MM.1S (cell line): ENCODE measurements around the gene SOX10.

Experiments
- DNase-seq: peaks from one replicate; pipeline ENCODE4 v3.0.0-alpha.2; 2015
- H2AFZ ChIP-seq: fragments of 300-600 bp; sonication (generic); 2 replicates; pipeline ENCODE4 v1.6.0; 2016; ENCODE audit warnings: antibody characterized with exemption, low read length
- H3F3A ChIP-seq: fragments of 300-600 bp; sonication (generic); 2 replicates; pipeline ENCODE4 v1.6.1; 2016; ENCODE audit warnings: mild to moderate bottlenecking, antibody characterized with exemption, low read length, moderate library complexity, mixed read lengths; ENCODE audit not compliant: insufficient read depth
- H3K27ac ChIP-seq: fragments of 300-600 bp; sonication (generic); 2 replicates; pipeline ENCODE4 v1.5.1; 2016; ENCODE audit warnings: mild to moderate bottlenecking, low read length
- H3K27me3 ChIP-seq: fragments of 300-600 bp; sonication (generic); replicated peaks from 2 replicates; pipeline ENCODE4 v1.6.0; 2016; ENCODE audit warnings: low read length; ENCODE audit not compliant: insufficient read depth
- H3K36me3 ChIP-seq: fragments of 300-600 bp; sonication (generic); replicated peaks from 2 replicates; pipeline ENCODE4 v1.6.1; 2016; ENCODE audit warnings: mild to moderate bottlenecking, low read length, mixed read lengths; ENCODE audit not compliant: insufficient read depth
- H3K4me1 ChIP-seq: fragments of 300-600 bp; sonication (generic); 2 replicates; pipeline ENCODE4 v1.6.1; 2016; ENCODE audit warnings: low read length, mixed read lengths
- H3K4me2 ChIP-seq: fragments of 300-600 bp; sonication (generic); 2 replicates; pipeline ENCODE4 v1.6.0; 2016; ENCODE audit warnings: low read depth, low read length
- H3K4me3 ChIP-seq: fragments of 300-600 bp; sonication (generic); 2 replicates; pipeline ENCODE4 v1.5.1; 2016; ENCODE audit warnings: low read length, mixed read lengths
- H3K79me2 ChIP-seq: fragments of 300-600 bp; sonication (generic); 2 replicates; pipeline ENCODE4 v1.6.1; 2016; ENCODE audit warnings: mixed run types, low read length, mixed read lengths
- H3K9ac ChIP-seq: fragments of 300-600 bp; sonication (generic); 2 replicates; pipeline ENCODE4 v1.6.1; 2016; ENCODE audit warnings: low read length, mixed read lengths
- H3K9me2 ChIP-seq: fragments of 300-600 bp; sonication (generic); replicated peaks from 2 replicates; pipeline ENCODE4 v1.6.1; 2016; ENCODE audit warnings: mild to moderate bottlenecking, low read length, mixed read lengths; ENCODE audit not compliant: insufficient read depth
- H3K9me3 ChIP-seq: fragments of 300-600 bp; sonication (generic); replicated peaks from 2 replicates; pipeline ENCODE4 v1.6.1; 2016; ENCODE audit warnings: mild to moderate bottlenecking, low read length, mixed read lengths; ENCODE audit not compliant: insufficient read depth
- H4K20me1 ChIP-seq: fragments of 300-600 bp; sonication (generic); 2 replicates; pipeline ENCODE4 v1.6.1; 2016; ENCODE audit warnings: mild to moderate bottlenecking, low read length, moderate library complexity, mixed read lengths; ENCODE audit not compliant: insufficient read depth
- CTCF ChIP-seq: fragments of 300-600 bp; sonication (generic); IDR thresholded peaks from 2 replicates; pipeline ENCODE4 v1.5.1; 2016; ENCODE audit warnings: antibody characterized with exemption, low read length, mixed read lengths
- EZH2 ChIP-seq: fragments of 300-600 bp; sonication (generic); optimal IDR thresholded peaks from 2 replicates; pipeline ENCODE3; 2017; ENCODE audit warnings: low read depth, mild to moderate bottlenecking, antibody characterized with exemption, low read length, mixed read lengths
- EZH2phosphoT487 ChIP-seq: fragments of 300-600 bp; sonication (generic); IDR thresholded peaks from 2 replicates; pipeline ENCODE4 v1.6.1; 2018; ENCODE audit warnings: antibody characterized with exemption, low read length

The SOX10 gene

GRCh38 chr22:37983860-37984791 is at the start of gene SOX10:
TSS of gene SOX10 (minus strand) at chr22:37984555. CDS start at chr22:37983784, 771 bp downstream.
- Histone ChIP-seq H2AFZ (no peak within 1 kb of the TSS), H3K9ac (no peak within 1 kb of the TSS), H3K9me3 (no peaks in the 10 kb centered on the region), H4K20me1 (no peaks in the 10 kb centered on the region), H3K36me3 (no peaks in the 10 kb centered on the region), H3K9me2 (no peaks in the 10 kb centered on the region), H3K4me1 (no peaks in the 10 kb centered on the region), H3K4me2 (no peak within 1 kb of the TSS), H3K79me2 (no peaks in the 10 kb centered on the region), H3K27ac (no peak within 1 kb of the TSS), H3K27me3 (no peaks in the 10 kb centered on the region), H3K4me3 (no peak within 1 kb of the TSS), H3F3A (no peaks in the 10 kb centered on the region)
- DNase-seq = no peak
- no peak for TF ChIP-seq CTCF

GRCh38 chr22:38033522-38034277 is 49.3 kb upstream of the SOX10 start:
- H3K4me1 ChIP-seq = no peaks in the 10 kb centered on the region
- DNase-seq = no peak
- H3K4me2 ChIP-seq = no peak overlapping the region
- no peaks in the 10 kb centered on the region for H3K27me3 ChIP-seq
- H3K79me2 ChIP-seq = no peaks in the 10 kb centered on the region
- H3F3A ChIP-seq = no peaks in the 10 kb centered on the region
- no peaks in the 10 kb centered on the region for H3K9me3 ChIP-seq
- H2AFZ ChIP-seq = no peak overlapping the region
- no peaks in the 10 kb centered on the region for H4K20me1 ChIP-seq
- H3K9me2 ChIP-seq = no peaks in the 10 kb centered on the region
- no peak overlapping the region for H3K27ac ChIP-seq
- H3K36me3 ChIP-seq = no peaks in the 10 kb centered on the region
- TF ChIP-seq EZH2 (no peak), CTCF (no peak), EZH2phosphoT487 (no peak)
- H3K4me3 ChIP-seq = no peak overlapping the region
- H3K9ac ChIP-seq = no peak overlapping the region

GRCh38 chr22:38032681-38033521 is 48.5 kb upstream of the SOX10 start:
- no peak overlapping the region for H3K27ac ChIP-seq
- H3K9me2 ChIP-seq = no peaks in the 10 kb centered on the region
- DNase-seq = no peak
- no peaks in the 10 kb centered on the region for H3F3A ChIP-seq
- TF ChIP-seq EZH2 = no peak
- no peak for TF ChIP-seq EZH2phosphoT487
- TF ChIP-seq CTCF = no peak
- H3K27me3 ChIP-seq = no peaks in the 10 kb centered on the region
- H2AFZ ChIP-seq = no peak overlapping the region
- no peak overlapping the region for H3K4me3 ChIP-seq
- H3K4me1 ChIP-seq = no peaks in the 10 kb centered on the region
- H4K20me1 ChIP-seq = no peaks in the 10 kb centered on the region
- no peak overlapping the region for H3K4me2 ChIP-seq
- H3K9me3 ChIP-seq = no peaks in the 10 kb centered on the region
- H3K36me3 ChIP-seq = no peaks in the 10 kb centered on the region
- no peaks in the 10 kb centered on the region for H3K79me2 ChIP-seq
- H3K9ac ChIP-seq = no peak overlapping the region
